Subcutaneous abdominal adipose tissue (tissue), 5 donors: Measurements from ENCODE around the gene QSOX1.

Source experiments
- H3K27ac ChIP-seq: one replicate; pipeline ENCODE4 v1.7.0; 2013; ENCODE audit warnings: low read depth, mild to moderate bottlenecking, inconsistent platforms, low read length, moderate library complexity
- H3K27me3 ChIP-seq, 5 donors: one replicate each; pipeline ENCODE4 v1.7.0; 2013; ENCODE audit warnings: low read length in 5 of 5, inconsistent platforms in 1 of 5; ENCODE audit not compliant: control insufficient read depth in 5 of 5, insufficient read depth in 4 of 5
- H3K36me3 ChIP-seq, 5 donors: one replicate each; pipeline ENCODE4 v1.7.0; 2013; ENCODE audit warnings: low read length in 5 of 5; ENCODE audit not compliant: control insufficient read depth in 5 of 5, insufficient read depth in 5 of 5
- H3K4me1 ChIP-seq, 5 donors: one replicate each; pipeline ENCODE4 v1.7.0; 2013; ENCODE audit warnings: low read length in 5 of 5, mild to moderate bottlenecking in 3 of 5, moderate library complexity in 1 of 5; ENCODE audit not compliant: control insufficient read depth in 5 of 5, insufficient read depth in 5 of 5
- H3K4me3 ChIP-seq, 5 donors: one replicate each; pipeline ENCODE4 v1.7.0; 2013; ENCODE audit warnings: low read length in 5 of 5, low read depth in 1 of 5
- H3K9ac ChIP-seq, 5 donors: one replicate each; pipeline ENCODE4 v1.7.0; 2013; ENCODE audit warnings: low read length in 5 of 5, mild to moderate bottlenecking in 4 of 5, moderate library complexity in 3 of 5
- H3K9me3 ChIP-seq, 5 donors: one replicate each; pipeline ENCODE4 v1.7.0; 2013; ENCODE audit warnings: low read length in 5 of 5; ENCODE audit not compliant: control insufficient read depth in 5 of 5
- donor health status: healthy.
- donor health status: healthy.
- donor health status: healthy.
- donor health status: healthy.
- donor health status: healthy.

Gene QSOX1, protein sequence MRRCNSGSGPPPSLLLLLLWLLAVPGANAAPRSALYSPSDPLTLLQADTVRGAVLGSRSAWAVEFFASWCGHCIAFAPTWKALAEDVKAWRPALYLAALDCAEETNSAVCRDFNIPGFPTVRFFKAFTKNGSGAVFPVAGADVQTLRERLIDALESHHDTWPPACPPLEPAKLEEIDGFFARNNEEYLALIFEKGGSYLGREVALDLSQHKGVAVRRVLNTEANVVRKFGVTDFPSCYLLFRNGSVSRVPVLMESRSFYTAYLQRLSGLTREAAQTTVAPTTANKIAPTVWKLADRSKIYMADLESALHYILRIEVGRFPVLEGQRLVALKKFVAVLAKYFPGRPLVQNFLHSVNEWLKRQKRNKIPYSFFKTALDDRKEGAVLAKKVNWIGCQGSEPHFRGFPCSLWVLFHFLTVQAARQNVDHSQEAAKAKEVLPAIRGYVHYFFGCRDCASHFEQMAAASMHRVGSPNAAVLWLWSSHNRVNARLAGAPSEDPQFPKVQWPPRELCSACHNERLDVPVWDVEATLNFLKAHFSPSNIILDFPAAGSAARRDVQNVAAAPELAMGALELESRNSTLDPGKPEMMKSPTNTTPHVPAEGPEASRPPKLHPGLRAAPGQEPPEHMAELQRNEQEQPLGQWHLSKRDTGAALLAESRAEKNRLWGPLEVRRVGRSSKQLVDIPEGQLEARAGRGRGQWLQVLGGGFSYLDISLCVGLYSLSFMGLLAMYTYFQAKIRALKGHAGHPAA

GRCh38 chr1:180154325-180155181, at the start of gene QSOX1:
Gene QSOX1 (plus strand): TSS chr1:180154869. CDS start chr1:180154908, 39 bp downstream.
- Histone ChIP-seq H3K4me1 (peaks cover 3 to 18% (median 16%) of the 10 kb centered on the region in 5 donors), H3K9me3 (no peaks in the 10 kb centered on the region), H3K27ac (peak within 1 kb of the TSS; percentile 52), H3K27me3 (no peaks in the 10 kb centered on the region), H3K36me3 (no peaks in the 10 kb centered on the region), H3K9ac (peak within 1 kb of the TSS; percentile 40 to 93 (median 82)), H3K4me3 (peak within 1 kb of the TSS; percentile 71 to 100 (median 96))

GRCh38 chr1:180112091-180112490, 42.6 kb upstream of the QSOX1 start:
- peaks cover 23 to 50% (median 37%) of the 10 kb centered on the region in 5 donors for H3K36me3 ChIP-seq
- H3K4me1 ChIP-seq = peaks cover 0 to 2% (median 0%) of the 10 kb centered on the region in 5 donors
- no peak overlapping the region for H3K27ac ChIP-seq
- H3K27me3 ChIP-seq = no peaks in the 10 kb centered on the region
- no peak overlapping the region for H3K4me3 ChIP-seq
- H3K9ac ChIP-seq = no peak overlapping the region
- no peaks in the 10 kb centered on the region for H3K9me3 ChIP-seq

DNA sequence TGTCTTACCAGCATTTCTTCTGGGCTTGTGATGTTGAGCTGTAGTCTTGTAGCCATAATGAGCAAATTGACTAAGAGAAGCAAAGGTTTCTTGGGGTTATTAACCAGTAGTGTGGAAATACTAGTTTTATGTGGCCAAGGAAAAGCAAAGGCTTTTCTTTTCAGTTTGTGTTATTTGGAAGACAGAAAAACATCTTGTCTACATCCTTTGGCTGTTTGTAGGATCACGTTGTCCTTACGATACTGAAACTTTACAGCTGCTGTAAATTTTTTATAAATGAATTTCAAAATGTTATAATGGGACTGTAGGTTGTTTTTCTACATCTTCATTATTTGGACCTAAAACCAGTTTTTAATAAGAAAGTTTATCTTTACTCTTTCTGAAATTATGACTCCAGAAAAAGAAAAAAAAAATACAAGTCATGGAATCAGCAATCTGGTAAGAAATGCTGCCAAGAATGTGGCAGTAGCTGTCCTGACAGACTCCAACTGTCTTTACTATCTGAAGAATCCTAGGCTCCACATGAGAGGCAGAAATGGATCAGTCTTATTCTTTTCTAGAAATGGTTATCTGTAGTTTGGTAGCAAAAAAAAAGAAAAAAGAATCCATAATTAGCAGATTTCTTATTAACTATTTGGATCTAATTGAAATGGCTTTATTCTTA, 41.6 kb upstream of the QSOX1 start:
- Histone ChIP-seq H3K27me3 (no peaks in the 10 kb centered on the region), H3K4me3 (no peak overlapping the region), H3K27ac (no peak overlapping the region), H3K36me3 (peaks cover 23 to 44% (median 35%) of the 10 kb centered on the region in 5 donors), H3K4me1 (peaks cover 0 to 2% (median 0%) of the 10 kb centered on the region in 5 donors), H3K9me3 (no peaks in the 10 kb centered on the region), H3K9ac (peak overlapping the region in 1 of 5 donors; percentile 34)

- Histone ChIP-seq H3K36me3 (peaks cover 19 to 34% (median 27%) of the 10 kb centered on the region in 5 donors), H3K9ac (no peak overlapping the region)
These were observed 40.2 kb upstream of the QSOX1 start for GRCh38 chr1:180114396-180114945.

DNA sequence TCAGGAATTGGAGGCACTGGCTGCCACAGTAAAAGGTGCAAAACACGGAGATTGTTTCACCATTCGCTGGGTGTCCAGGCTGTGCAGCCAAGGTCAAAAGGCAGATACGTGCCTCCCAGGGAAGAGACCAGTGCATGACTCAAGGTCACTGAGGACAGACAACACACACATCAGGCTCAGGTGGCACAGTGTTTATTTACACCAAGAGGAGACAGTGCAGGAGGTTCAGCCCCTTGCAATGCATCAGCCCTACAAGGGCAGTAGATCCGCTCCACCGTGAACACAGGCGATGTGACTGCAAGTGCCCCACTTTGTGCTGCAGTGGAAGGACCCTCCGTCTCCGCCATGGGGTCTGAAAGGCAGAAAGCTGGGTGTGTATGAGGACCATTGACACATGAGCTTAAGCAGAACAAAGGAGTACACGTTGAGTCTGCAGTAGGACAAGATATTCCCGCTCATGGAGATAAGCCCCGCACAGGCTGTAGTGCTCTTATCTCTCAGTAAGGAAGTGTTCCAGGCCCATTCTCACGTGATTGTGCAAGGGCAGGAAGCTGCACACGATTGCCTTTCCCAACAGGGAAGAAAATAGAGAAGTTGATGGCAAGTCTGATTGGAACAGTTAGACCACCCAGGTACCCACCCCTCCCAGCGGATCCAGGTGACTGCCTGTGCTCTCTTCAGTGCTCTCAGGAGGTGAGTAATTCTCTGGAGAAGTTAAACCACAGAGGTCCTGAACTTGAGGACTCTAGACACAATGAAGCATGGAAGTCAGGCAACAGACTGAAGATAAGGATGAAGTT, 37.5 kb upstream of the QSOX1 start:
- H3K4me1 ChIP-seq = peaks cover 0 to 2% (median 0%) of the 10 kb centered on the region in 5 donors
- no peak overlapping the region for H3K9ac ChIP-seq
- H3K27ac ChIP-seq = no peak overlapping the region
- no peak overlapping the region for H3K4me3 ChIP-seq
- H3K9me3 ChIP-seq = no peaks in the 10 kb centered on the region
- H3K27me3 ChIP-seq = no peaks in the 10 kb centered on the region
- peaks cover 6 to 8% (median 7%) of the 10 kb centered on the region in 5 donors for H3K36me3 ChIP-seq

More at GRCh38 chr1:180114396-180114945, 40.2 kb upstream of the QSOX1 start:
- no peak overlapping the region for H3K4me3 ChIP-seq
- H3K9me3 ChIP-seq = no peaks in the 10 kb centered on the region
- no peak overlapping the region for H3K27ac ChIP-seq
- peaks cover 0 to 2% (median 0%) of the 10 kb centered on the region in 5 donors for H3K4me1 ChIP-seq
- H3K27me3 ChIP-seq = no peaks in the 10 kb centered on the region

GRCh38 chr1:180117764-180118116, 36.9 kb upstream of the QSOX1 start:
- Histone ChIP-seq H3K4me3 (no peak overlapping the region), H3K36me3 (peaks cover under 1 to 3% (median 2%) of the 10 kb centered on the region in 5 donors), H3K27ac (no peak overlapping the region), H3K27me3 (no peaks in the 10 kb centered on the region), H3K9me3 (no peaks in the 10 kb centered on the region), H3K9ac (no peak overlapping the region), H3K4me1 (peaks cover 0 to 2% (median 0%) of the 10 kb centered on the region in 5 donors)

DNA sequence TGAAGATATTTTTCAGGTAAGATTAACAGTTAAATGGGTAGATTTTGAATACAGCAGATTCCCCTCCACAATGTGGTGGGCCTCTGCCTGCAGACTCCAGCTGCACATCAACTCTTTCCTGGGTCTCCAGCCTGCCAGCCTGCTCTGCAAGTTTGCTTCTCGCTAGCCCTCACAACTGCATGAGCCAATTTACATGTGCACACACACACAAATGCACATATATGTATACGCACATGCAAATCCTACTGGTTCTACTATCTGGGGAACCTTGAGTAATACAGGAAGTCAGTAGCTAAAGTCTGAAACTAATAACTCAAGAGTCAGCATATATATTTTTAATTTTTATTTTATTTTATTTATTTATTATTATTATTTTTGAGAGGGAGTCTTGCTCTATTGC, 34.8 kb upstream of the QSOX1 start:
- Histone ChIP-seq H3K9ac (no peak overlapping the region), H3K27ac (no peak overlapping the region), H3K36me3 (peaks cover 0 to 3% (median 0%) of the 10 kb centered on the region in 5 donors), H3K27me3 (no peaks in the 10 kb centered on the region), H3K4me3 (no peak overlapping the region), H3K9me3 (no peaks in the 10 kb centered on the region), H3K4me1 (peaks cover 0 to 2% (median 0%) of the 10 kb centered on the region in 5 donors)

DNA sequence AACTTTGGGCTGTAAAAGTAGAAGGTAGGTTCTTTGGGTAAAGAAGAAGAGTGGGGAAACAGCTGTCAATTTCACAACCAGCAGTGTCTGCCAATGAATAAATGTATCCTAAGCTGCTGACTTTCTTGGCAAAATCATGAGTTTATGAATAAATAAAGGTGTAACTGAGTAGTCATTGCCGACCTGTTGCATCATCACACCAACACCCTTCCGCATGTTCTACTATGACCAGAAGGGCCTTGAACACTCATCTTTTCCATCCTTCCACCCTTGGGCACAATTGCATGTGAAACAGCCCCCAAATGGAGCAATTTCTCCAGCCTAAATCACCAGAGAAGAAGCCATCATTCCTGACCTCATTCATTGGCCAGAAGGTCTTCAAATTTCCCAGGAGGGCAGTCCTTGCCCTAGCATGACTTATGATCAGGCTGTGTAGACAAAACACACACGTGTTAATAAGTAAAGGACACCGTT, 31.2 kb upstream of the QSOX1 start:
- Histone ChIP-seq H3K4me1 (peaks cover 0 to 2% (median 0%) of the 10 kb centered on the region in 5 donors), H3K36me3 (no peaks in the 10 kb centered on the region), H3K4me3 (no peak overlapping the region), H3K9ac (no peak overlapping the region), H3K27ac (no peak overlapping the region), H3K27me3 (peaks cover 0 to 2% (median 0%) of the 10 kb centered on the region in 5 donors), H3K9me3 (no peaks in the 10 kb centered on the region)
